Measurements from ENCODE around the gene KCNQ5.

The KCNQ5 gene

DNA sequence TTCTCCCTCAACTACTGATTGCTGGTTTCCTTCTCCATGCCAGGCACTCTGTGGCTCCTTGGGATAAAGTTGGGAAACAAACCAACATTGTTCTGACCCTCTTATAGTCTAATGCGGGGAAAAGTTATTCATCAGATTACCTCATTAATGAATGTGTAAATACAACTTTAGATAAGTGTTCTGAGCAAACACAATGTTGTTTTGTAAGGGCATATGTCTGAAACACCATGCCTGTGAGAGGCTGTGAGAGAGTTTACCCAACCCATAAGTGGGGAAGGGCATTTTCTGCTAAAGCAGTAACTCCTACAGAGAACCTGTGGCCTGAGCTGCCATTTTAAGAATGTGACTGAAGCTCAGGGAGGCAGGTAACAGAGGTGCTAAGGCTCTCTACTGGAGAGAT lies 319.9 kb downstream of the KCNQ5 start:
- no peaks in the 10 kb centered on the region for H3K36me3 ChIP-seq (ENCODE audit: control insufficient read depth, insufficient read depth, low read length, severe bottlenecking)
- H3K9me3 ChIP-seq (ENCODE audit: control insufficient read depth, low read length): no peaks in the 10 kb centered on the region
- DNase-seq (ENCODE audit: low read depth): no peak
- no peak overlapping the region for H3K9ac ChIP-seq (ENCODE audit: low read length)
- no peaks in the 10 kb centered on the region for H3K27me3 ChIP-seq (replicated peaks; ENCODE audit: control insufficient read depth, insufficient read depth, low read length)
- peaks cover 7% of the 10 kb centered on the region for H3K4me1 ChIP-seq (ENCODE audit: control insufficient read depth, insufficient read depth, low read length)
- no peak overlapping the region for H3K4me3 ChIP-seq (ENCODE audit: low read length)

DNA sequence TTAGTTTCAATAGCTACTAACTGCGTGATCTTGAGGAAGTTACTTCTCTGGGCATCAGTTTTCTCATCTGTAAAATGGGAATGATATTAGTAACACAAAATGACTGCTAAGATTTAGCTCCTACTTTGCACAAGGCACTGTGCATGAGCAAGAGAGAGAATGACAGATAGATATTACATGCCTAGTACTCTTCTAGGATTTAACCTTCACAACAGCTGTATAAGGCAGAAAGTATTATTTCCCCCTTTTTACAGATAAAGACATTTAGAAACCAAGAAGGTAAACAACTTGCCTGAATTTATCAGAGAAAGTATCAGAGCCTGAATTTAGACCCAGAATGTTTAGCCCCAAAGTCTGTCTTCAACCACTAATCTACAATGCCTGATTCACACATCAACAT lies 321.8 kb downstream of the KCNQ5 start:
- no peaks in the 10 kb centered on the region for H3K9me3 ChIP-seq (ENCODE audit: control insufficient read depth, low read length)
- peaks cover 10% of the 10 kb centered on the region for H3K4me1 ChIP-seq (ENCODE audit: control insufficient read depth, insufficient read depth, low read length)
- no peak for DNase-seq (ENCODE audit: low read depth)
- H3K4me3 ChIP-seq (ENCODE audit: low read length): no peak overlapping the region
- H3K9ac ChIP-seq (ENCODE audit: low read length): no peak overlapping the region
- no peaks in the 10 kb centered on the region for H3K27me3 ChIP-seq (replicated peaks; ENCODE audit: control insufficient read depth, insufficient read depth, low read length)
- H3K36me3 ChIP-seq (ENCODE audit: control insufficient read depth, insufficient read depth, low read length, severe bottlenecking): no peaks in the 10 kb centered on the region

- DNase-seq (ENCODE audit: low read depth): peak; percentile 55
Measured at GRCh38 chr6:72944660-72945059, 322.8 kb downstream of the KCNQ5 start.

GRCh38 chr6:72946774-72947173 lies 324.9 kb downstream of the KCNQ5 start:
- DNase-seq (ENCODE audit: low read depth): peak; percentile 91
- Histone ChIP-seq H3K36me3 (ENCODE audit: control insufficient read depth, insufficient read depth, low read length, severe bottlenecking) (no peaks in the 10 kb centered on the region), H3K27me3 (replicated peaks; ENCODE audit: control insufficient read depth, insufficient read depth, low read length) (no peaks in the 10 kb centered on the region), H3K9me3 (ENCODE audit: control insufficient read depth, low read length) (no peaks in the 10 kb centered on the region), H3K4me3 (ENCODE audit: low read length) (no peak overlapping the region), H3K4me1 (ENCODE audit: control insufficient read depth, insufficient read depth, low read length) (peaks cover 19% of the 10 kb centered on the region), H3K9ac (ENCODE audit: low read length) (no peak overlapping the region)

More at GRCh38 chr6:72944660-72945059, 322.8 kb downstream of the KCNQ5 start:
- H3K4me1 ChIP-seq (ENCODE audit: control insufficient read depth, insufficient read depth, low read length): peaks cover 13% of the 10 kb centered on the region
- H3K4me3 ChIP-seq (ENCODE audit: low read length): no peak overlapping the region
- no peaks in the 10 kb centered on the region for H3K36me3 ChIP-seq (ENCODE audit: control insufficient read depth, insufficient read depth, low read length, severe bottlenecking)
- H3K27me3 ChIP-seq (replicated peaks; ENCODE audit: control insufficient read depth, insufficient read depth, low read length): no peaks in the 10 kb centered on the region
- no peak overlapping the region for H3K9ac ChIP-seq (ENCODE audit: low read length)
- H3K9me3 ChIP-seq (ENCODE audit: control insufficient read depth, low read length): no peaks in the 10 kb centered on the region

GRCh38 chr6:72947534-72947933 lies 325.7 kb downstream of the KCNQ5 start:
- Histone ChIP-seq H3K36me3 (ENCODE audit: control insufficient read depth, insufficient read depth, low read length, severe bottlenecking) (no peaks in the 10 kb centered on the region), H3K9ac (ENCODE audit: low read length) (no peak overlapping the region), H3K4me1 (ENCODE audit: control insufficient read depth, insufficient read depth, low read length) (peaks cover 19% of the 10 kb centered on the region)

DNA sequence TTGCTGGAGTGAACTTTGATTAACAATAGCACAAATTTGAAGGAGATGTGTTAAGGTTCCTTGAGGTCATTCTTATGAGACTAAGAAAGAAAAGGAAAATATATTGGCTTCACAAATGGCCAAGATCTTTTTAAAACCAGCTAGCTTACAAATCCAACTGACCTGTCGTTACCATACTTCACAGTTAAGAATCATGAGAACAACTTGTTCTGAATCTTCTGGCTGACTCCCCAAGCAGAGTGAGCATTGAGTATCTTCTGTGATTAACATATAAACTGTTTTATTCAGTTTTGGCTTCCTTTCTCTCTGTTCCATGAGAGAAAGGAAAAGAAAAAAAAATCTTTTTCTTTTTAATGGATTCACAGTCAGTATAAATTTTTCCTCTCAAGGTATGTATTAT lies 326.3 kb downstream of the KCNQ5 start:
- H3K36me3 ChIP-seq (ENCODE audit: control insufficient read depth, insufficient read depth, low read length, severe bottlenecking): no peaks in the 10 kb centered on the region
- no peaks in the 10 kb centered on the region for H3K27me3 ChIP-seq (replicated peaks; ENCODE audit: control insufficient read depth, insufficient read depth, low read length)
- H3K9me3 ChIP-seq (ENCODE audit: control insufficient read depth, low read length): no peaks in the 10 kb centered on the region
- no peak overlapping the region for H3K9ac ChIP-seq (ENCODE audit: low read length)
- H3K4me1 ChIP-seq (ENCODE audit: control insufficient read depth, insufficient read depth, low read length): peaks cover 19% of the 10 kb centered on the region
- DNase-seq (ENCODE audit: low read depth): no peak
- H3K4me3 ChIP-seq (ENCODE audit: low read length): no peak overlapping the region

More at GRCh38 chr6:72947534-72947933, 325.7 kb downstream of the KCNQ5 start:
- DNase-seq (ENCODE audit: low read depth): no peak
- no peaks in the 10 kb centered on the region for H3K9me3 ChIP-seq (ENCODE audit: control insufficient read depth, low read length)
- H3K27me3 ChIP-seq (replicated peaks; ENCODE audit: control insufficient read depth, insufficient read depth, low read length): no peaks in the 10 kb centered on the region
- no peak overlapping the region for H3K4me3 ChIP-seq (ENCODE audit: low read length)

- Histone ChIP-seq H3K4me3 (ENCODE audit: low read length) (peak overlapping the region; percentile 12), H3K9ac (ENCODE audit: low read length) (no peak overlapping the region), H3K27me3 (replicated peaks; ENCODE audit: control insufficient read depth, insufficient read depth, low read length) (no peaks in the 10 kb centered on the region), H3K36me3 (ENCODE audit: control insufficient read depth, insufficient read depth, low read length, severe bottlenecking) (no peaks in the 10 kb centered on the region), H3K9me3 (ENCODE audit: control insufficient read depth, low read length) (no peaks in the 10 kb centered on the region), H3K4me1 (ENCODE audit: control insufficient read depth, insufficient read depth, low read length) (peaks cover 19% of the 10 kb centered on the region)
- peak; percentile 92 for DNase-seq (ENCODE audit: low read depth)
Measured at GRCh38 chr6:72950114-72950860, 328.4 kb downstream of the KCNQ5 start.

GRCh38 chr6:72952808-72953630 lies 331.2 kb downstream of the KCNQ5 start:
- Histone ChIP-seq H3K9me3 (ENCODE audit: control insufficient read depth, low read length) (no peaks in the 10 kb centered on the region), H3K9ac (ENCODE audit: low read length) (no peak overlapping the region)
- DNase-seq (ENCODE audit: low read depth): no peak

DNA sequence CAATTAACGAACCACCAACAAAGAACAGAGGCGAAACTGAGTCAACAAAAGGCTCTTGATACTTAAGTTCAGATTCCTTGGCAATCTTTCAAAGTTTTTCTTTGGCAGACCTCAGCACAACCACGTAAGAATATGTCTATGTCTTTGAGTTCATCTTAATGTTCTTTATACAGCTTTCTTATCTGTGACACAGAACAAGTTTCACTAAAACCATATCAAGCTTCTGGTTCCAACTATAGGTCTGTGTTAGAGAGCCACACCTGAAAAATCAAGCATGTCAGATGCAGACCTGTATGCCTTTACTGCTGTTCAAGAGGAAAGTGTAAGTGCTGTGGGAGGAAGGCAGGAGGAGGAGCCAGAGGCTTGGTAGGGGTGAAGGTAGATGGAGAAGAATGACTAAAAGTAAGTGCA lies 332.1 kb downstream of the KCNQ5 start:
- no peak for DNase-seq (ENCODE audit: low read depth)
- Histone ChIP-seq H3K9ac (ENCODE audit: low read length) (no peak overlapping the region), H3K27me3 (replicated peaks; ENCODE audit: control insufficient read depth, insufficient read depth, low read length) (no peaks in the 10 kb centered on the region), H3K4me1 (ENCODE audit: control insufficient read depth, insufficient read depth, low read length) (peaks cover 9% of the 10 kb centered on the region), H3K36me3 (ENCODE audit: control insufficient read depth, insufficient read depth, low read length, severe bottlenecking) (no peaks in the 10 kb centered on the region), H3K9me3 (ENCODE audit: control insufficient read depth, low read length) (no peaks in the 10 kb centered on the region), H3K4me3 (ENCODE audit: low read length) (no peak overlapping the region)

More at GRCh38 chr6:72952808-72953630, 331.2 kb downstream of the KCNQ5 start:
- Histone ChIP-seq H3K36me3 (ENCODE audit: control insufficient read depth, insufficient read depth, low read length, severe bottlenecking) (no peaks in the 10 kb centered on the region), H3K27me3 (replicated peaks; ENCODE audit: control insufficient read depth, insufficient read depth, low read length) (no peaks in the 10 kb centered on the region), H3K4me3 (ENCODE audit: low read length) (no peak overlapping the region), H3K4me1 (ENCODE audit: control insufficient read depth, insufficient read depth, low read length) (peaks cover 9% of the 10 kb centered on the region)

DNA sequence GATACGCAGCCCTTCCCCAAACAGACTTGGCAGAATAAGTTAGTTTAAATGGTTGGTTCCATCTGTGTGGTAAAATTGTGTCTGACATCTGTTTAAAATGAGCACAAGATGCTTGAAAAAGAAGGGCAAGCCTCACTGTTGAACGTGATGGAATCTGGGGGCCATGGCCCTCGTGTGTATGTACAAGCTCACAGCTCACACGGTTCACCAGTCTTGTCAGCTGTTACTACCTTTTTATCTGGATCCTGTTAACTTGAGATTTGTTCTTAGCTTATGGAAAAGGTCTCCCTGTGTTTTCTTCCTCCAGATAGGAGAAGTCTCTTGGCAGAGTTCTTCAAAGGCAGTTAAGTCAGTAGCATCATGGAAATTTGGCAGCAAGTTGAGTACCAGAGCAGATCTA lies 332.9 kb downstream of the KCNQ5 start:
- Histone ChIP-seq H3K27me3 (replicated peaks; ENCODE audit: control insufficient read depth, insufficient read depth, low read length) (no peaks in the 10 kb centered on the region), H3K9ac (ENCODE audit: low read length) (no peak overlapping the region)
- DNase-seq (ENCODE audit: low read depth): peak; percentile 63

DNA sequence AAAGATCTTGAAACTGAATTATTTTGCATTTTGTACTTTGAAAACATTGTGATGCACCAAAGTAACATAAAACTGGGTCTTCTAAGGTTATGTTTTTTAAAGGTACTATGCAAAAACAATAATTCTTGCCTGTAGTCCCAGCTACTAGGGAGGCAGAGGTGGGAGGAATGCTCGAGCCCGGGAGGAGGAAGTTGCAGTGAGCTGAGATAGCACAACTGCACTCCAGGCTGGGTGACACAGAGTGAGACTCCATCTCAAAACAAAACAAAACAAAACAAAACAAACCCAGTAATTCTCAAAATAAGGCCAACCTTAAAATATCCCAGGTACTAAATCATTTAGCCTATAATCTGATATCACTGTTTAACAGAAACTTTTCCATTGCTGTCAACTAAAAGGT lies 333.8 kb downstream of the KCNQ5 start:
- no peak for DNase-seq (ENCODE audit: low read depth)
- H3K36me3 ChIP-seq (ENCODE audit: control insufficient read depth, insufficient read depth, low read length, severe bottlenecking): no peaks in the 10 kb centered on the region

More for the DNA sequence above, 332.9 kb downstream of the KCNQ5 start:
- Histone ChIP-seq H3K36me3 (ENCODE audit: control insufficient read depth, insufficient read depth, low read length, severe bottlenecking) (no peaks in the 10 kb centered on the region), H3K4me1 (ENCODE audit: control insufficient read depth, insufficient read depth, low read length) (peaks cover 6% of the 10 kb centered on the region), H3K9me3 (ENCODE audit: control insufficient read depth, low read length) (no peaks in the 10 kb centered on the region), H3K4me3 (ENCODE audit: low read length) (no peak overlapping the region)

More for the DNA sequence above, 333.8 kb downstream of the KCNQ5 start:
- Histone ChIP-seq H3K9ac (ENCODE audit: low read length) (no peak overlapping the region), H3K9me3 (ENCODE audit: control insufficient read depth, low read length) (no peaks in the 10 kb centered on the region), H3K27me3 (replicated peaks; ENCODE audit: control insufficient read depth, insufficient read depth, low read length) (no peaks in the 10 kb centered on the region), H3K4me3 (ENCODE audit: low read length) (no peak overlapping the region), H3K4me1 (ENCODE audit: control insufficient read depth, insufficient read depth, low read length) (no peaks in the 10 kb centered on the region)

Data from adipocyte (in vitro differentiated cells).